ENCODE results near the gene CHST12.

CHST12 gene

DNA sequence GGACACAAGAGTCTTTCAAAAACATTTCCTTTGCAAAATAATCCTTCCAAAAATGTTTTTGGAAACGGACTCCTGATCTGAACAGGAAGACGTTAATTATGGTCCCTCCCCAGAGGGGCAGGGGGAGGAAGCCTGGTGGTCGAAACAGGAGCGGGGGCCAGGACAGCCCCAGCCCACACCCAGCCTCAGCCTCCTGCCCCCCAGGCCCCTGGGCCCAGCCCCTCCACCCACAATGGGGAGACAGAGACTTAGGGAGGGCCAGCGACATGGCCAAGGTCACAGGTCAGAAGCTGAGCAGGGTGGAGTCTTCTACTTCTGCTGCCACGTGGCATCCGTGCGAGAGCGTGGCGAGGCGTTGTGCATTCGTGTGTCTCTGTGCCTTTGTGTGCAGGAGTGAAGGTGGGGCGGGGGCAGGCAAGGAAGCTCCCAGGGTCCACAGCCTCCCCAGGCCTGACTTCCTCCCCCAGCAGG lies 86.8 kb downstream of the CHST12 start:
- Histone ChIP-seq H3K27me3 (peaks cover 0 to 20% of the 10 kb centered on the region in 2 donors), H3K4me1 (peaks cover 6 to 38% (median 32%) of the 10 kb centered on the region in 4 donors), H3K36me3 (no peaks in the 10 kb centered on the region), H3K9me3 (no peaks in the 10 kb centered on the region), H3K4me3 (no peak overlapping the region), H3K27ac (peak overlapping the region; percentile 10 to 36)
- DNase-seq, result no peak
- TF ChIP-seq, protein P1, sequence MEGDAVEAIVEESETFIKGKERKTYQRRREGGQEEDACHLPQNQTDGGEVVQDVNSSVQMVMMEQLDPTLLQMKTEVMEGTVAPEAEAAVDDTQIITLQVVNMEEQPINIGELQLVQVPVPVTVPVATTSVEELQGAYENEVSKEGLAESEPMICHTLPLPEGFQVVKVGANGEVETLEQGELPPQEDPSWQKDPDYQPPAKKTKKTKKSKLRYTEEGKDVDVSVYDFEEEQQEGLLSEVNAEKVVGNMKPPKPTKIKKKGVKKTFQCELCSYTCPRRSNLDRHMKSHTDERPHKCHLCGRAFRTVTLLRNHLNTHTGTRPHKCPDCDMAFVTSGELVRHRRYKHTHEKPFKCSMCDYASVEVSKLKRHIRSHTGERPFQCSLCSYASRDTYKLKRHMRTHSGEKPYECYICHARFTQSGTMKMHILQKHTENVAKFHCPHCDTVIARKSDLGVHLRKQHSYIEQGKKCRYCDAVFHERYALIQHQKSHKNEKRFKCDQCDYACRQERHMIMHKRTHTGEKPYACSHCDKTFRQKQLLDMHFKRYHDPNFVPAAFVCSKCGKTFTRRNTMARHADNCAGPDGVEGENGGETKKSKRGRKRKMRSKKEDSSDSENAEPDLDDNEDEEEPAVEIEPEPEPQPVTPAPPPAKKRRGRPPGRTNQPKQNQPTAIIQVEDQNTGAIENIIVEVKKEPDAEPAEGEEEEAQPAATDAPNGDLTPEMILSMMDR (IDR thresholded peaks at IDR 0.05), result no peak
- intact Hi-C loops (cut with DNase I; ENCODE audit: low total_unique reads), result no loop called here

DNA sequence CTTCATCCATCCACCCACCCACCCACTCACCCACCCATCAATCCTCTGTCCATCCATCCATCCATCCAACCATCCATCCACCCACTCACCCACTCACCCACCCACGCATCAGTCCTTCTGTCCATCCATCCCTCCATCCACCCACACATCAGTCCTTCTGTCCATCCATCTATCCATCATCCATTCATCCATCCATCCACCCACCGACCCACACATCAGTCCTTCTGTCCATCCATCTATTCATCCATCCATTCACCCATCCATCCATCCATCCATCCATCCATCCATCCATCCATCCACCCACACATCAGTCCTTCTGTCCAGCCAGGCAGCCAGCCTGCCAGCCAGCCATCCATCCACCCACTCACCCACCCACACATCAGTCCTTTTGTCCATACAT lies 88.6 kb downstream of the CHST12 start:
- H3K36me3 ChIP-seq, result no peaks in the 10 kb centered on the region
- intact Hi-C loops (cut with DNase I; ENCODE audit: low total_unique reads), result no loop called here
- H3K4me3 ChIP-seq, result no peak overlapping the region
- DNase-seq, result no peak
- H3K4me1 ChIP-seq, result peaks cover 6 to 34% (median 31%) of the 10 kb centered on the region in 4 donors
- no peaks in the 10 kb centered on the region for H3K9me3 ChIP-seq
- TF ChIP-seq, protein P1 (IDR thresholded peaks at IDR 0.05), result no peak
- no peak overlapping the region for H3K27ac ChIP-seq
- H3K27me3 ChIP-seq, result peaks cover 0 to 36% of the 10 kb centered on the region in 2 donors

DNA sequence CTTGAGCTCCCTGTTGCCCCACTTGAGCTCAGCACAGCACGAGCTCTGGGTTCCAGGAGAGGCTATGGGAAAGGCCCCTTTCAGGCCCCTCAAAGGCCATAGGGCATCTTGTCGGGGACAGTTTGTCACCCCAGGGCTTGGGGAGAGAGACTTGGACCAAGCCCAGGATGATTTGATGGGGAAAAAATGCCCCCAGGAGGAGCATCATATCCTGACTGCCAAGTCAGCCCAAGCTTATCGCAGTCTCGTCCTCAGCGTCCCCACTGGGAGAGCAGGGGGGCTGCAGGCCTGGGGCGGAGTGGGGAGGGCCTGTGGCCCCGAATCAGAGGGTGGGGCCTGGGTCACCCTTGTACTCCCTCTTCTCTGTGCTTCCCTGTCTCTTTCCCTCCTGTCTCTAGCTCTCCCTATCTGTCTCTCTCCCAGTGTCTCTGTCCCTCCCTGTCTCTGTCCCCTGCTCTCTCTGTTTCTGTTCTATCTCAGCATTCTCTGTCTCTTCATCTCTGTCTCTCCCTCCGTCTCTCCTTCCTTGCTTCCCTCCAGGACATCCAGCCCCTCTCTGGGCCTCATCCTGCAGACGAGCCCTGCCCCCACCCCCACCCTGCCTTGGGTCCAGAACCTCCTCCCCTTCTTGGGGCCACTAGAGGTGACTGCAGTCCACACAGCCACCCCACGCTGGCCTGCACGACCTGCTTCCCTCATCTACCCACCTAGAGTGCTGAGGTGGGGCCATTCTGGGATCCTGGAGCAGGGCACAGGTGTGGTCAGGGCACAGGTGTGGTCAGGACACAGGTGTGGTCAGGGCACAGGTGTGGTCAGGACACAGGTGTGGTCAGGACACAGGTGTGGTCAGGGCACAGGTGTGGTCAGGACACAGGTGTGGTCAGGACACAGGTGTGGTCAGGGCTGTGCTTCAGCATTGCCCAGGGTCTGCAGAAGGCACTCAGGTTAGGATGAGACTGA lies 90.1 kb downstream of the CHST12 start:
- no peak for DNase-seq
- no peaks in the 10 kb centered on the region for H3K9me3 ChIP-seq
- intact Hi-C loops (cut with DNase I; ENCODE audit: low total_unique reads), result no loop called here
- H3K27ac ChIP-seq, result no peak overlapping the region
- H3K4me3 ChIP-seq, result no peak overlapping the region
- H3K36me3 ChIP-seq, result no peaks in the 10 kb centered on the region
- H3K4me1 ChIP-seq, result peaks cover 0 to 20% (median 17%) of the 10 kb centered on the region in 4 donors
- peaks cover 0 to 51% of the 10 kb centered on the region in 2 donors for H3K27me3 ChIP-seq
- TF ChIP-seq, protein P1 (IDR thresholded peaks at IDR 0.05), result no peak

DNA sequence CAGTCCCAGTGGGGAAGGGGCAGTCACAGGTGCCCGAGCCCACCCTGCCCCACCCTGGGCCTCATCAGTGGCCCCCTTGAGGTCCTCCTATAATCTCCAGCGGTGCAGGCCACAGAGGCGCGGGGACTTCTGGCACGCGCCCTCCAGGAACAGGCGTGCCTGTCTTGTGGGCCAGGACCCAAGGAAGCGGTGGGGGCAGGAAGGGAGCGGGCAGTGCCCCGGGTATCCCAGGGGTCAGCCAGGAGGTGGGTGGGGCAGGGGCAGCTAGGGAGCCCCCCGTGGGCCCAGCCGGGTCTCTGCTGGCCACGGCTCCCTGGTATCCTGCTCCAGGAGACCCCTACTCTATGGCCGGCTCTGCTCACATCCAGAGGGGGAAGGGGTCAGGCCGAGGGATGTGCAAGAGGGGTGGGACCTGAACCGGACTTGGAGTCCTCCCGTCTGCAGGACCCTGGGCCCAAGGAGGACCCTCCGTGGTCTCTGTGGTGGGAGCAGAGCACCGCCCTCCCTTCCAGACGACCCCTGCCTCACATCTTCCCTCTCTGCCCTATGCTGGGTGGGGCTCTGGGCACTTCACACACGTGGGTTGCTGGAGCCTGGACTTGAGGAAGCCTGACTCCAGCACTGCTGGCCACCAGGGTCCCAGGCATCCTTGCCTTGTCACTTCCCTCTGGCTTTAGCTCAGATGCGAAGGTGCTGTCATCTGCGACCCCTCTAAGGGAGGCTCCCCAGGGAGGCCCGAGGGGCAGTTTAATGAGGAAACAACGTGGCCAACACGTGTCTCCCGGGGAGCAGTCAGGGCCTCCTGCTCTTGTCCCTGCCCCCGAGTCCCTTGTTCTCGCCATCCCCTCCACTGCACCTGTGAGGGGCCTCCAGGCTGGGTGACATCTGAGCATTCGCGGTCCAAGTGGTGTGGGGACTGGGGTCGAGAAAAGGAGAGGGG lies 91.0 kb downstream of the CHST12 start:
- Histone ChIP-seq H3K4me3 (no peak overlapping the region), H3K27me3 (peaks cover 0 to 59% of the 10 kb centered on the region in 2 donors), H3K9me3 (no peaks in the 10 kb centered on the region), H3K4me1 (peaks cover 0 to 11% (median 9%) of the 10 kb centered on the region in 4 donors), H3K27ac (no peak overlapping the region), H3K36me3 (no peaks in the 10 kb centered on the region)
- TF ChIP-seq, protein P1 (IDR thresholded peaks at IDR 0.05), result no peak
- intact Hi-C loops (cut with DNase I; ENCODE audit: low total_unique reads), result no loop called here
- no peak for DNase-seq

Measured in tibial artery (tissue), 4 donors.